Measurements from ENCODE around the gene KLHDC8B.
"Not testable (repeated sequence)": the region's sequence is repeated elsewhere in the genome, so short reads cannot be mapped to it uniquely, and the experiment has no call there.

The KLHDC8B gene

DNA sequence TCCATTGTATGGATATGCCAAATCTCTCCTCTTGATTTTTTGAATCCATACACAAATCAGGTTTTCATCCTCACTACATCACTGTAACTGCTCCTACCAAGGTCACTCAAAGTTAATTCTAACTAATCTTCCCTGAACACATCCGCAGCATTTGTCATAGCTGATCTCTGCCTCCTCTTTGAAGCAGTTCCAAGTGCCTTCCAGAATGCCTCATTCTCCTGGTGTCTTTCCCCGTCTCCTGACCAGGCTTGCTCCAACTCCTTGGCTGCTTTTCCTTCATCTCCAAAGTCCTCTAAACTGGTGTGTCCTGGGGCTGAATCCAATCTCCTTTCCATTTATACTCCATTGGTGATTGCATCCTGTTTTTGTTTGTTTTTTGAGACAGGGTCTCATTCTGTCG is 26.8 kb downstream of the KLHDC8B start:
- DNase-seq: no peak

DNA sequence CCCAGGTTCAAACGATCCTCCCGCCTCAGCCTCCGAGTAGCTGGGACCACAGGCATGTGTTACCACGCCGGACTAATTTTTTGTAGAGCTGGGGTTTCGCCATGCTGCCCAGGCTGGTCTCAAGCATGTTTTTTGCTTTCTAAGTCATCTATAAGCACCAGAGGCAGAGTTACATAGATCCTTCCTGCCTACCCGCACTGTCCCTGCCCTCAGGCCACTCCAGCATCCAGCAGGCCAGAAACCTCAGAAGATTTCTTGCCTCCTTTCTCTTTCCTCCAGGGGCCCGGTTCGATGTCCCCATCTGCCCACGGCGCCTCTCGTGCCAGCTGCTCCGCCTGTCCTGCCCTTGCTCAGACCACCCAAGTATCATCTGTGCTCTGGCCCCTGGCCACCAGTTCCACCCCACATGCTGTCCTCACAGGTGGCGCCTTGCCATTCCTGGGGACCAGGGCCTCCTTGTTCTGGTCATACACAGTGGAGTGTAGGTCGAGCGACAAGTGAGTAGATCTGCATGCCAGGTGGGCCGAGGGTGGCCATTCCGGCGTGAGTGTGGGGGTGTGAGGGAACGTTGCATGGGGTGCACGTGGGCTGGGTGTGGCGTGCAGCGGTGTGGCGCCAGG is 27.3 kb downstream of the KLHDC8B start:
- no peak for DNase-seq

DNA sequence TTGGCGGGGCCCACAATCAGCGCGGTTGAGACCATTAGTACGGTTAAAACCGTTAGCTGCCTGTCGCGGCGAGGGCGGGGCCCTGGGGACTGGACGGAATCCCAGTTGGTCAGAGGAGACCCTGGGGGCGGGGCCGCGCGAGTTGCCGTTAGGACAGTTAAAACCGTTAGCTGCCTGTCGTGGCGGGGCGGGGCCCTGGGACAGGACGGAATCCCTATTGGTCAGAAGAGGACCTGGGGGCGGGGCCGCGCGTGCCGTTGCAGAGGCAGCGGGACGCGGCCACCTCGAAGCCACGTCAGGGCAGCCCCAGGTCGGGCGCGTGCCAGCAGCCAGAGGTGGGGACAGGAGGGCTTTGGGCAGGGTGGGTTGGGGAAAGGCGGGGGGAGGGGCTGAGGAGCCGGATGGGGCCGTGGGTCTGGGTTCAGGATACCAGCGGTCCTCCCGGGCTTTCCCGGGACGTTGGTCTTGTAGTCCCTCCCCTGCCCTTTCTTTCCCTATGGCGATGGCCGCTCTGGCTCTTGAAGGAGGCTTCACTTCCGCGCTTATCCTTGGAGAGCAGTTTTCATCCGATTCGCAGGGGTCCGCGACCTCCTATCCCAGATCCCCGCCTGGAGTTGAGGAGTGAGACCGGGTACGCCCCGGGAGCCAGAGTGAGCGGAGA is 28.0 kb downstream of the KLHDC8B start:
- no peak for DNase-seq

DNA sequence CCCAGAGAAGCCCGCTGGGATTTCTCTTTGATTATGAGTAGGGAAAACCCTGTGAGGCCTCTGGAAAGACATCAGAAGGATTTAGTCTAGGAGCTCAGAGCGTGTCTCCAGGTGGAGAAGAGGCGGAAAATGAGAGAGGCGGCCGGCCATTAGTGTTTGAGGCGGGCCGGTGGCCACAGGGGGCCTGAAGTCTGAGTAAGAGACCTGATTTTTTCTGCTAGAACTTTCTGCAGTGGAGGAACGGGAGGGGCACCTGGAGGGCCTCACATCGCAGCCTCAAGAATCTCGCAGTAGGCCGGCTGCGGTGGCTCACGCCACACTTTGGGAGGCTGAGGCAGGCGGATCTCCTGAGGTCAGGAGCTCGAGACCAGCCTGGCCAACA is 28.5 kb downstream of the KLHDC8B start:
- no peak for DNase-seq

- DNase-seq: no peak
Observed at GRCh38 chr3:49213541-49213943, 42.1 kb downstream of the KLHDC8B start.

DNA sequence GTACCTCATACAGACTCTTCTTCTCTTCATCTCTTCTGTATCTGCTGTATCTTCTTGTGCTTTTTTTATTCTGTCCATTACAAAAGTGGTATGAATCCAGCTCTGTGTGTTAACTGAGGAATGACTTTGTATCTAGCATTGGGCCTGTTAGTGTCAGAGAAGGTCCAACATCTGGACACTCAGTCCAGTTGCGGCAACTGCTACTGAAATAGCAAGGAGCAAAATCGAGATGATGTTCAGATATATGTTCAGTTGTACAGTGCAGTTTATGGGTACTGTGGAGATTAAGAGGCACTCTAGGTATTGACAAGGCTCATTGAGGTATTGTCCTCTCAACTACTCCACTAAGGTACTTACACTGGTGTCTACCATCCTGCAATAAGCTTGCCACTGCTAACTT is 42.6 kb downstream of the KLHDC8B start:
- DNase-seq: no peak

DNA sequence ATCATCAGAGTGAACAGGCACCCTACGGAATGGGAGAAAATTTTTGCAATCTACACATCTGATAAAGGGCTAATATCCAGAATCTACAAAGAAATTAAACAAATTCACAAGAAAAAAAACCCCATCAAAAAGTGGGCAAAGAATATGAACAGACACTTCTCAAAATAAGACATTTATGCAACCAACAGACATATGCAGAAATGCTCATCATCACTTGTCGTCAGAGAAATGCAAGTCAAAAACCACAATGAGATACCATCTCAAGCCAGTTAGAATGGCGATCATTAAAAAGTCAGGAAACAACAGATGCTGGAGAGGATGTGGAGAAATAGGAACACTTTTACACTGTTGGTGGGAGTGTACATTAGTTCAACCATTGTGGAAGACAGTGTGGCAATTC is 45.3 kb downstream of the KLHDC8B start:
- not testable (repeated sequence) for DNase-seq

- not testable (repeated sequence) for DNase-seq
Observed at GRCh38 chr3:49217108-49217507, 45.7 kb downstream of the KLHDC8B start.

DNA sequence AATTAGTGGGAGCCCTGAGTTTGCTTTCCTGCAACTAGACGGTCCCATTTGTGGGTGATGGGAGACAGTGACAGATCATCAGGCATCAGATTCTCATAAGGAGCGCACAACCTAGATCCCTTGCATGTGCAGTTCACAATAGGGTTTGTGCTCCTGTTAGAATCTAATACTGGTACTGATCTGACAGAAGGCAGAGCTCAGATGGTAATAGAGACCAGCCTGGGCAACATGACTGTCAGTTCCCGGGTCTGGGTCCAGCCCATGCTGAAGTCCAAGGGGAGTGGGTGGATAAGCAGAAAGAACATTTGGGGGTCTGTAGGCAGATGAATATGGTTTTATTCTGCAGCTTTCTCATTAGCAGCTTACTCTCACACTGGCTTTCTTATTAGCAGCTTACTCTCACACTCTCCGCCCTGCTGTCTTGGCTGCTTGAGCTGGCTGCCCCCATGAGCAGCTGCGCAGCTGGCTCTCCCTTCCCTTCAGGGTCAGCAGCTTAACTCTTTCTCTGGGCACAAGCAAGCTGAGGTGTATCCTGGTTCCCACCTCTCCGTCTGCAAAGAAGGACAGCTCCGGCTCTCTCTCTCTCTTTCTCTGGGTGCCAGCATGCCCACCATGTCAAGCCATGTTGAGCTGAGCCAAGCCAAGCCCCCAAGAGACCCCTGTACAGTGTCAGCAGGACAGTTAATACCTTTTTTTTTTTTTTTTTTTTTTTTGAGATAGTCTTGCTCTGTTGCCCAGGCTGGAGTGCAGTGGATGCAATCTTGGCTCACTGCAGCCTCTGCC is 46.5 kb downstream of the KLHDC8B start:
- no peak for DNase-seq

DNA sequence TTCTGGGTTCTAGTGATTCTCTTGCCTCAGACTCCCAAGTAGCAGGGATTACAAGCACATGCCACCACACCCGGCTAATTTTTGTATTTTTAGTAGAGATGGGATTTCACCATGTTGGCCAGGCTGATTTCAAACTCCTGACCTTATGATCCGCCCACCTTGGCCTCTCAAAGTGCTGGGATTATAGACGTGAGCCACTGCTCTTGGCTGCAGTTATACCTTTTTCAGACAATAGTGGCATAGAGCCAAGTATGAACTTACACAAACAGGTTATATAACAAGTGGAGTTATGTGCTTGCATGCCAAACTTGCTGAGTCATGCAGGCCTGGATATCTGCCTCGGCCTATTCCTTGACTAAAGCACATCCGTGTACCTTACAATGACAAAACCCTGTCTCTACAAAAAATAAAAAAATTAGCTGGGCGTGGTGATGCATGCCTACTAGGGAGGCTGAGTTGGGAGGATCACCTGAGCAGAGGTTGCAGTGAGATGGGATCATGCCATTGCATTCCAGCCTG is 47.1 kb downstream of the KLHDC8B start:
- DNase-seq: not testable (repeated sequence)

DNA sequence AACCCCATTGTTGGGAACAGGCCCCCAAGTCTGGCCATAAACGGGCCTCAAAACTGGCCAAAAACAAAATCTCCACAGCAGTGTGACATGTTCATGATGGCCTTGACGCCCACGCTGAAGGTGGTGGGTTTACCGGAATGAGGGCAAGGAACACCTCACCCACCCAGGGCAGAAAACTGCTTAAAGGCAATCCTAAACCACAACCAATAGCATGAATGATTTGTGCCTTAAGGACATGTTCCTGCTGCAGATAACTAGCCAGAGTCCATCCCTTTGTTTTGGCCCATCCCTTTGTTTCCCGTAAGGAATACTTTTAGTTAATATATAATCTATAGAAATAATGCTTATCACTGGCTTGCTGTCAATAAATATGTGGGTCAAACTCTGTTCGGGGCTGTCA is 47.7 kb downstream of the KLHDC8B start:
- no peak for DNase-seq

DNA sequence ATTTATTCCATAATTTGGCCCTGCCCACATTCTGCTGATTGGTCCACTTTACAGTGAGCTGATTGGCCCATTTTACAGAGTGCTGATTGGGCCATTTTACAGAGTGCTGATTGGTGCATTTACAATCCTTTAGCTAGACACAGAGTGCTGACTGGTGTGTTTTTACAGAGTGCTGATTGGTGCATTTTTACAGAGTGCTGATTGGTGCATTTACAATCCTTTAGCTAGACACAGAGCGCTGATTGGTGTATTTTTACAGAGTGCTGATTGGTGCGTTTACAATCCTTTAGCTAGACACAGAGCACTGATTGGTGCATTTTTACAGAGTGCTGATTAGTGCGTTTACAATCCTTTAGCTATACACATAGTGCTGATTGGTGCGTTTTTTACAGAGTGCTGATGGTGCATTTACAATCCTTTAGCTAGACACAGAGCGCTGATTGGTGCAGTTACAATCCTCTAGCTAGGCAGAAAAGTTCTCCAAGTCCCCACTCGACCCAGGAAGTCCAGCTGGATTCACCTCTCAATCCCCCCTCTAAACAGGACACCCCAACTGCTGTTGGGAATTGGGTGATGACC is 49.7 kb downstream of the KLHDC8B start:
- DNase-seq: not testable (repeated sequence)

DNA sequence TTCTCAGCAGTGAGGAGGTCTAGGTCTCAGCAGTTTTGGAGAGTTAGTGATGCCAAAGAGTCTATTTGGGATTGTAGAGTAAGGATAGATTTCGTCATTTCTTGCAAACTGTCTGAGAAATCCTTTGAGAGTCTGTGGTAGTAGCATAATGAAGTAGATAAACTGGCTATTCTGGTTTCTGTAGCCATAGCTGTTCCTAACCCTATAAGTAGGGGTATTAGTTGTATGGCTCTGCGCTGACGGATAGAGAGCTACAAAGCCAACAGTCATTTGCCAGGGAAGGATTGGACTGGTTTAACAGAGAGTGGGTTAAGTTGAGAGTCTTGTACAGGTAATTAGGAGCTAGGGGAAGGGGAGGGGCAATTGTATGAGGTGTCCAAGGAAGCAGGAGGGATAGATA is 50.6 kb downstream of the KLHDC8B start:
- no peak for DNase-seq

All from NCI-H1105 (cell line).